ENCODE results near the gene CCDC74A.
"Not testable (repeated sequence)": the region's sequence is repeated elsewhere in the genome, so short reads cannot be mapped to it uniquely, and the experiment has no call there.

CCDC74A gene

GRCh38 chr2:131527131-131528001 lies at the start of gene CCDC74A:
CCDC74A (plus strand) TSS chr2:131527888; CDS start chr2:131527971, 83 bp downstream.
- DNase-seq (ENCODE audit: low spot score) = not testable (repeated sequence)

GRCh38 chr2:131478074-131478849 lies 49.4 kb upstream of the CCDC74A start:
- DNase-seq (ENCODE audit: low spot score) = not testable (repeated sequence)

- DNase-seq (ENCODE audit: low spot score) = not testable (repeated sequence)
Measured at GRCh38 chr2:131478850-131479461, 48.7 kb upstream of the CCDC74A start.

- not testable (repeated sequence) for DNase-seq (ENCODE audit: low spot score)
Measured at GRCh38 chr2:131480351-131480750, 47.3 kb upstream of the CCDC74A start.

DNA sequence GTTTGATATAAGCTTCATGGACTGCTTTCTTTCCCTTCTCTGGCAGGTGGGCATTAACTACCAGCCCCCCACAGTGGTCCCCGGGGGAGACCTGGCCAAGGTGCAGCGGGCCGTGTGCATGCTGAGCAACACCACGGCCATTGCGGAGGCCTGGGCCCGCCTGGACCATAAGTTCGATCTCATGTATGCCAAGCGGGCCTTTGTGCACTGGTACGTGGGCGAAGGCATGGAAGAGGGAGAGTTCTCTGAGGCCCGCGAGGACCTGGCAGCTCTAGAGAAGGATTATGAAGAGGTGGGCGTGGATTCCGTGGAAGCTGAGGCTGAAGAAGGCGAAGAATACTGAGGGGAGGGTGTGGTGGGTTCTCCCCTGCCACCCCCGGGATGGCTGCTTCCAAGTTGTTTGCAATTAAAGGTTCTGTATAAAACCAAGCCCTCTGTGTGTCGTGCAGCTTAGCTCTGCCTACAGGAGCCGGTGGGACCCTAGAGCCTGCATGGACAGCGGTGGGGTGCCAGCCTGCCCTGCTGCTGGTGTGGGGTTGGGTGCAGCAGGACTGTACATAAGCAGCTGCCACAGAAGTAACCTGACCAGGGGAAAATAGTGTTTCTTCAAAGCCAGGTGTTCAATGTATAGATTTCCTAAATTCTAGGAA lies 45.1 kb upstream of the CCDC74A start:
- not testable (repeated sequence) for DNase-seq (ENCODE audit: low spot score)

- DNase-seq (ENCODE audit: low spot score) = not testable (repeated sequence)
Measured at GRCh38 chr2:131483981-131484820, 43.5 kb upstream of the CCDC74A start.

GRCh38 chr2:131484906-131485460 lies 42.7 kb upstream of the CCDC74A start:
- DNase-seq (ENCODE audit: low spot score) = not testable (repeated sequence)

DNA sequence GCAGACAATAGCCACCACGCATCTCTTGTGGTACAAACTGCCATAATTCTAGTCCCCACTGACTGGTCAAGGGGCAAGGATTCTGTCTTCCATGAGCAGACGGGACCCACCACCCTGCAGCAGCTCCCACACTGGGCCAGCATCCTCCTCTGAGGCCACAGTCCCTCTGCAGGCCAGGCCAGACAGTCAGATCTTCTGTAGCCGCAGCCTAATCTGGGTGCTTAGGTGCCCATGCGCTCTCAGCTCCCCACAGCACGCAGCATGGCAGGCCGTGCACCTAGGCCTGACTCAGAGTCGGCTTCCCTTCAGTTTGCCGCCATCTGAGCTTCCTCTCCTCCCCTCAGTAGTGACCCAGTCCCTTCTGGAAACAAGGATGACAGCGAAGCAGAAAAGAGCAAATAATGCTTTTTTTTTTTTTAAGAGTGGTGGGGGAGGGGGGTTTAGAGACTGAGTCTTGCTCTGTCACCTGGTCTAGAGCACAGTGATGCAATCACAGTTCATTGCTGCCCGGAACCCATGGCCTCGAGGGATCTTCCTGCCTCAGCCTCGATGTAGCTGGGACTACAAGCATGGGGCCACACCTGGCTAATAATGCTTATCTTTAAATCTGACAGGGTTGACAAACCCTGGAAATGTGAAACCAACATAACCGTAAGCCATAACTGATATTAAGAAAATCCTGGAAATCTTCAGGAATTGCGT lies 41.3 kb upstream of the CCDC74A start:
- not testable (repeated sequence) for DNase-seq (ENCODE audit: low spot score)

DNA sequence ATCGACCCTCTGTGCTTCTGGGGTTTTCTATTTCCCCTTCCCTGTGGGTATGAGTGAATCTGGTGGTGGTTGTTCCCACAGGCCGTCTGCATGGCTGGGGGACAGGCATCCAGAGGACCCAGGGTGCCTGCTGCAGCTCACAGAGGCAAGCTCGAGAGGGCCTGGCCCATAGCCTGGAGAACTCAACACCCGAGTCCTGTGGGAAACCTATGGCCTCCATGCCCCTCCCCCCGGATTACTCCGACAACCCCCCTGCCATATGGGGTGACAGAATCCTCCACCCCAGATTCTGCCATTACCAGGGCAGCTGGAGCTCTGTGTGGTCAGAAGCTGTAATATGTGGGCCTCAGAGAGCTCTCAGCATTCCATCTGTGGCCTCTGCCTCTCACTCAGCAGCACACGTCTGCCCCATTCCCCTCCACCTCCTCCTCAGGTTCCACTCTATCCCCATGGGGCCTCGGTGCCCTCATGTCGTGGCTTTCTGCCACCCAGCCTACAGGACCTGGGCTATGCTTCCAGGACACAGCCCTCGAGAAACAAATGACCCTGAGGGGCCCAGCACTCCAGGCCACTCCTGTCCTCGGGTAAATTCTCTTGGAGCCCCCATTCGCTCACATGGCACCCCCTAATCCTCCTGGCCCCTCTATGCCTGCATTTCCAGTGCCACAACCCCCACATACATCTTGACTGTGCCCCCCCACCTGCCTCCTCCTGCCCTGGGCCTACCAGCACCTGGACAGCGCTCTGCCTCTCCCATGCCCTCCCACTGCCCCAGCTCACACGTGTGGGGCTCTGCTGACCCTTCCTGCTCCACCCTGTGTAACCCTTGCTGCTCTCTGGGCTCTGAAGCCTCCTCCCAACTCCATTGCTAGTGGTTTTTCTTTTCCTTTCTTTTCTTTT lies 39.1 kb upstream of the CCDC74A start:
- no peak for DNase-seq (ENCODE audit: low spot score)

GRCh38 chr2:131490616-131491468 lies 36.8 kb upstream of the CCDC74A start:
- not testable (repeated sequence) for DNase-seq (ENCODE audit: low spot score)

- DNase-seq (ENCODE audit: low spot score) = not testable (repeated sequence)
Measured at GRCh38 chr2:131491469-131491836, 36.2 kb upstream of the CCDC74A start.

GRCh38 chr2:131492015-131492417 lies 35.7 kb upstream of the CCDC74A start, which contains the start of gene MZT2A:
MZT2A (minus strand) TSS chr2:131492397; CDS start chr2:131492376, 21 bp downstream.
- not testable (repeated sequence) for DNase-seq (ENCODE audit: low spot score)

DNA sequence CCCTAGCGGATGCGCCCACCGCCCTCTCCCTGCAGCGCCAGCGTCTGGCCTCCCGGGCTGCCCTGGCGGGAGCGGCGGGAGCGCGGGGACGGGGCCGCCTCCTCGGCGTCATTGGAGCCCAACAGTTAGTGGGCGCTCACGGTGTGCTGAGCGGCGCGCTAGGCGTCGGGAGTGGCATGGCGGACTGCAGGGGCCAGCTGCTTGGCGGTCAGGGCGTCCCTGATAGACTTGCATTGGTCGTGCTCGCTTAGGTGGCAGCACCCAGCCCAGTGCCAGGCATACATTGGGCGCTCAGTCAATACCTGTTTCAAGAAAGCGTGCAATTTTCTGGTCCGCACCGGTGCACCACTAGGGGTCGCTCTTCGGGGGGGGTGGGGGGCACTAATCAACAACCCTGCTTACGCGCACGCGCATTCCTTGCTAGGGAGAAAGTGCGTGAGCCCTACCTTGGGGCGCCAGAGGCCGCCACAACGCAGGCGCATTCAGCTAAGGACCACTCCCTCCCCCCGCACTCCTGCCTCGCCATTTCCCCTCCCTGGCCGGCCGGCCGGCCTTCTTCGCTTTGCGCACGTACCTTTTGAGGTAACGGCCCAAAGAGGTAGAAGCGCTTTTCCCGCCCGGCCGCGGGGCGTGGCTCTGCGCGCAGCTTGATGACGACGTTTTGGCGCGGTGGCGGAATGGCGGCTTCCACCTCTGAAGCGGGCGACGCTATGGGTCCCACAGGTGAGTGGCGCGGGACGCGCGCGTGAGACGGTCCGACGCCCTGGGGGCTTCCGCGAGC lies 35.1 kb upstream of the CCDC74A start:
- peak; percentile 91 for DNase-seq (ENCODE audit: low spot score)

DNA sequence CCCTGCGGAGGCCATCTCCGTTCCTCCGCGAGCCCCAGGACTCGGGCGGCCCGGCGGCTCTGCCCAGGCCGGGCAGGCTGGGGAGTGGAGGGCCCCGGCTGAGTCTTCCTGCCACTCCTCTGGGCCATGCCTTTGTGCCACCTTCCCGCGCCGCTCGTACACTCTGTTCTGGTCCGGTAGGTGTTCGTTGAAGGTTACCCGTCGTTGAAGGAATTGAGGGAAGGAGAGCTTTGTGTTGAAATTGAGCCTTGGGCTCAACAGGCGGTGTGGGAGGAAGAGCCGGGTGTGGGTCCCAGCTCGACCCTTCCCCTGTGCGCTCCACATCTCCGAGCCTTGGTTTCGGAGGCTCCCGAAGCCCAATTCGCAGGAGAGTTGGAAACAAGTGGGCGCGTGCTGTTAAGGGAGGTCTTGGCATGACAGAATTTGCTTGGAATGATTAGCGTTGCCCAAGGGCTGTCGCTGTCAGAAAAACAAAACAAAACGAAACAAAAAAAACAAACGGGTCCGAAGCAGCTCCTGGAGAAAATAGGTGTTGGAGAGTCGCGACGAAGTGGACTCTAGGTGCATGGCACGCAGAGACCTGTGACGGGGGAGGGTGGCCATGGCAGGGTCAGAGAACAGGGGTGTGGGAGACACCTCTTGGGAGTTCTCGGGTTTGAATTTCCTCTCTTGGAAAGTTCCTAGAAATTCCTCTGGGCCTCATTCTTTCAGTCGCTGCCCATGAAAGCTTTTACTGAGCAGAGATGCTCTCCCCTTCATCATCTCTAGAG lies 34.3 kb upstream of the CCDC74A start:
- DNase-seq (ENCODE audit: low spot score) = no peak

DNA sequence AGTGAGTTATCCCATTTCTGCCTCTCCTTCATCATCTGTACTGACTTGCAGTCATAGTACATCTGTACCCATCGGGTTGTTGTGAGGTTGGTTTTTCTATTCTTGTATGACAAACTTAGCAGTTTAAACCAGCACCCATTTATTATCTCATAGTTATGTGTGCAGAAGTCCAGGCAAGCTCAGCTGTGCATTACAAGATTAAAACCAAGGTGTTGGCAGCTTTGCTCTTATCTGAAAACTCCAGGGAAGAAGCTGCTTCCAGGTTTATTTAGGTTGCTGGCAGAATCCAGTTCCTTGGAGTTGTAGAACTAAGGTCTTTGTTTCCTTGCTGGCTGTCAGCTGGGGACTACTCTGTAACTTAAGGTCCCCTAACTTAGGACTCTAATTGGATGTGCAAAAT lies 32.2 kb upstream of the CCDC74A start:
- DNase-seq (ENCODE audit: low spot score) = not testable (repeated sequence)

GRCh38 chr2:131498321-131498973 lies 29.2 kb upstream of the CCDC74A start:
- DNase-seq (ENCODE audit: low spot score) = not testable (repeated sequence)
